Measurements from ENCODE around the gene PTAR1.
A peak's percentile ranks its signal among the peaks of the same experiment; 100 is the strongest.

The PTAR1 gene

DNA sequence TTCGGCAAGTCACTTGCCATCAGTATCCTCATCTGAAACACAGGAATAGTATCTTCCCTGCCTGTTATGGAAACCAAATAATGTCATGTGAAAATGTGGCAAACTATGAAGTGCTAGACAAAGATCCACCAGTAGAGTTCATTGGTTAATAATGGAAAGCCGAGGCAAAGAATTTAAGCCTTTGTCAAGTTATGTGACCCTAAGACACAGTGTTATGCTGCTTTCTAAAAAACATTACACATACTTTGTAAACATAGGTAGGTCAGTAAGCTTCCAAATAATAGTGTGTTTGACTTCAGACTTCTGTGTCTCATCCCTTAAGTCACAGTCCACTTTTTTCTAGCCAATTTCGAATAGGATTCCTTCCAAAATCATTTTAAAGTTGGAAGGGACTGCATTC, 6.0 kb downstream of the PTAR1 start:
- DNase-seq (ENCODE audit: low spot score): no peak

- DNase-seq (ENCODE audit: low spot score): no peak
Measured at GRCh38 chr9:69750085-69750484, 9.7 kb downstream of the PTAR1 start.

GRCh38 chr9:69748304-69748703, 11.5 kb downstream of the PTAR1 start:
- no peak for DNase-seq (ENCODE audit: low spot score)

GRCh38 chr9:69746859-69747560, 12.8 kb downstream of the PTAR1 start:
- DNase-seq (ENCODE audit: low spot score): no peak

DNA sequence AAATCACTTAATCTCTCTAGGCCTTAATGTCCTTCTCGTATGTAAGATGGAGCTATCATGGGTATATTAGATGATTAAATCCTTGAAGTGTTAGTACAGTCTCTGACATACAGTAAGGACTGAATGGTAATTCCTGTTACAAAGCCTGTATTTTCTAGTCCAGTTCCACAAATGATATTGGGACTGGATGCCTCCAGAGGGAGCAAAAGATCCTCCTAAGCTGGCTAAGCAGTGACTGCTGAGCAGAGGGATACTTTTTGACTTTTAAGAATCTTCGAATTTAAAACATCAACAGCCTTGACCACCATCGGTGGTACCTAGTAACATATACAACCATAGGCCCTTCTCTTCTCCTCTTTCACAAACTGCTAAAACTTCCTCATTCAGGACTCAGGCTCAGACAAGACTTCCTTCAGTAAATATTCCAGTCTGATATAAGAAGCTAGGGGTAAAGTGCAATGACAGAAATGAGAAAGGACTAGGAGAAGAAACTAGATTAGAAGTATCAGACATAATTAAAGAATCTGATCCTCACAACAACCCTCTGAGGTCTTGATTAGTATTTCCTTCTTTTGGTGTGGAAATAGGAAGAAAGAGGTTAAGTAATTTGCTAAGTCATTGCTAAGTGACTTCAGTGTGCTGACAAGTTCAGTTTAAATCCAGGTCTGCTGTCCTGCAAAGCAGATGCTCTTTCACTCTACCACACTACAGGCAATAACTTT, 13.9 kb downstream of the PTAR1 start:
- DNase-seq (ENCODE audit: low spot score): peak; percentile 14

DNA sequence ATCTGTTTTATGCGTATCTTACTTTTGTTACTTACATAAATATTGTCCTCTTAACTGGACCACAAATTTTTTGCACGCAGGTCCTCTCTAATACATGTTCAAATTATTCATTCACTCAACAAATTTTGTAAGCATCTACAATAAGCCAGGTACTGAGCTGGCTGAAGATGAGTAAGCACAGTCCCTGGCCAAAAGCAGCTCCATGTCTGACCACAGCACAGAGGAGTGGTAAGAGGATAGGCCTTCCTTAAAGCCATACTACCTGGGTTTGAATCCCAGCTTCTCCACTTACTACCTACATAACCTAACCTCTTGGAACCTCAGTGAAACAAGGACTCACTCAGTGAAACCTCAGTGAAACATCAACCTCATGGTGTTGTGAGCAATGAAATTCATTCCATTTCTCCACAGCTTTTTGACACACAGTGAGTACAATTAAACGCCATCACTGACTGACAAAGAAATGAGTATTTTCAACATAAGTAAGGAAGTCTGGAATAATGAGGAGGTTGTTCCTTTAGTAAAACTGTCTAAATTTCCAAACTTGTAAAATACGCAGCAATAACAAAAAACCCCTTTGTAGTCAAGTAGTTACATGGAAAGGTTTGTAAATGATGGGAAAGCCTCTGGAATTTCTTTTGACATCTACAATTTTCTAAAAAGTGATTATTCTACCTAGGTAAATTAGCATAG, 15.0 kb downstream of the PTAR1 start:
- DNase-seq (ENCODE audit: low spot score): no peak

- DNase-seq (ENCODE audit: low spot score): no peak
Measured at GRCh38 chr9:69743930-69744329, 15.9 kb downstream of the PTAR1 start.

DNA sequence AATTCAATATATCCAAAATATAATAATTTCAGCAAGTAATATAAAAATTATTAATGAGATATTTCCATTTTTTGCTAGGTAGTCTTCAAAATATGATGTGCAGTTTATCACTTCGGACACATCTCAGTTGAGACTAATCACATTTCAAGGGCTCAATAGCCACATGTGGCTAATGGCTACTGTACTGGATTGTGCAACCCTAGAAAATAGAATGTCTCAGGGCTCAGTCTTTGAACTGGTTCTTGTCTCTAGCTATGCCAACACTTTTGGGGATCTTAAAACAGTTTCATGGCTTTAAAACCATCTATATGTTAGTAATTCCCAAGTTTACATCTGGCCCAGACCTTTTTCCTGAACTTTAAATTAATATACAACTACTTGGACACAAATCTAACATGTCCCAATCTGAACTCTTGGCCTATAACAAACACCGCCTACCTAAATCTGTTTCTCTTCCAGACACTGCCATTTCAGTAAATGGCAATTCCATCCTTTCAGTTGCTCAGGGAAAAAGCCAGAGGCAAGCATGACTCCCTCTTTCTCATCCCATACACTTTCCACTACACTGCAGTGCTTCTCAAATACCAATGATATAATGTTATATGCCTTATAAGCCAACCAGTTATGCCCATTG, 18.8 kb downstream of the PTAR1 start:
- no peak for DNase-seq (ENCODE audit: low spot score)

GRCh38 chr9:69731348-69731747, 28.5 kb downstream of the PTAR1 start:
- no peak for DNase-seq (ENCODE audit: low spot score)

DNA sequence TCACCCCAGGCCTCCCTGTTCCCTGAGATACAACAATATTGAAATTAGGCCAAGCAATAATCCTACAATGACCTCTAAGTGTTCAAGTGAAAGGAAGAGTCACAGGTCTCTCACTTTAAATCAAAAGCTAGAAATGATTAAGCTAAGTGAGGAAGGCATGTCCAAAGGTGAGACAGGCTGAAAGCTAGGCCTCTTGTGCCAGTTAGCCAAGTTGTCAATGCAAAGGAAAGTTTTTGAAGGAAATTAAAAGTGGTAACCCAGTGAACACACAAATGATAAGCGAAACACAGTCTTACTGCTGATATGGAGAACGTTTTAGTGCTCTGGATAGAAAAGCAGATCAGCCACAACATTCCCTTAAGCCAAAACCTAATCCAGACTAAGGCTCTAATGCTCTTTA, 39.8 kb downstream of the PTAR1 start:
- no peak for DNase-seq (ENCODE audit: low spot score)

GRCh38 chr9:69719367-69719766, 40.4 kb downstream of the PTAR1 start:
- no peak for DNase-seq (ENCODE audit: low spot score)

DNA sequence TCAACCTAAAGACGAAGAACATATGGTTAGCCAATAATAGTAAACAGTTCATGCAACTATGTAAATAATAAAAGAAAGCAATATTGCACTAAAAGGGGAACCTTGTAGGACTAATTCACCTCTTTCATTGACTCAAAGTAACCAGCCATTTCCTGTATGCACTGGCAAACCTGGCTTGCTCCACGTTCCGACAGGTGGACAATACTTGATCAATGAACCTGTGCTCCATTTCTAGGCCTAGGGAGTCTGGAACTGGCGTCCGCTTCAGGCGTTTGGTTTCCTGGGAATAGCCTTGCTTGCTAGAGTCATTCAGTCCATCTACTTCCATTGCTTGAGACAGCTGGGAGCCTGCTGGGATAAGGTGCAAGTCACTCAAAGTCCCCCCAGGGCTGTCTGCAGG, 41.6 kb downstream of the PTAR1 start:
- no peak for DNase-seq (ENCODE audit: low spot score)

DNA sequence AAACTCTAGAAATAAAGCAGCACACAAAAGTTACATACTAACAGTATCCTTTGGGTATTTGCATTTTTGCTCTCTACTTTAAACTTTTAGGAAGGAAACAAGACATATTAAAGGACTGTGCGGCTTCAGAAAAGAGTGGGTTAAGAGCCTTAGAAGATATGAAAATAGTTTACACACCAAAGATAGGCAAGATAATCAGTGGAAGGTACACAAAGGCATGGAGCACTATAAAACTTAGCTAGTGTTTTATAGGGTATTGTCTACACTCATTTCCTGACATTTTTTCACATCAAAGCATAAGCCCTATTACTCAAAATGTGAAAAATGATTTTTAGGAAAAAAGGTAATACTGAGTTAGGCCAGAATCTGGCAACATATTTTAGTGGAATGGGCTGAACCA, 44.0 kb downstream of the PTAR1 start:
- no peak for DNase-seq (ENCODE audit: low spot score)

DNA sequence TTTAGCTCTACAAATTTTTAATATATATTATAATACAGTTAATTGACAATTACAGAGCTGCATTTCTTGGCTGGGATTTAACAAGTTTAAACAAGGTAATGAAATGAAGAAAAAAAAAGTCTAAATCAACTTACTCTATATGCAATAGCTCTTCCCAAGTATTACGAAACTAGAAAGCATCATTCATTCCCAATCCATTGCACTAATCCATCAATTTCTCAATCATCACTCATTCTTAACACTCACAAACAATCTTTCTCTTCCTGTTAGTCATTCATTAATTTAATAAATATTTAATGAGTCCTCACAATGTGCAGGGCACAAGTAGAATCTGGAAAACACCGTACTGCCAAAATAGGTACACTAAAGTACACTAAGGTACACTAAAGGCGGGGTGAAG, 44.7 kb downstream of the PTAR1 start:
- DNase-seq (ENCODE audit: low spot score): no peak

GRCh38 chr9:69697475-69697874, 62.3 kb downstream of the PTAR1 start:
- DNase-seq (ENCODE audit: low spot score): no peak

DNA sequence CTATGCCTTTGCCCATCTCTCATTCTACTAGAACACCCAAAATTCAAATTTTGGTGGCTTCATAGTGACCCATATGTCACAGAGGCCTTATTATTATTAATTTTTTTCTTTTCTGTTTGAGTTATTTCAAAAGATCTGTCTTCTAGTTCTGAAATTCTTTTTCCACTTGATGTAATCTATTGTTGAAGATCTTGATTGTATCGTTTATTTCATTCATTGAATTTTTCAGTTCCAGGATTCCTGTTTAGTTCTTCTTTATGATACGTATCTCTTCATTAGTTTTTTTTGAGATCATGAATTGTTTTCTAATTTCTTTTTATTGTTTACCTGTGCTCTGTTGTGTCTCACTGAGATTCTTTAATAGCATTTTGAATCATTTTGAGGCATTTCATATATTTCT, 63.0 kb downstream of the PTAR1 start:
- DNase-seq (ENCODE audit: low spot score): no peak

DNA sequence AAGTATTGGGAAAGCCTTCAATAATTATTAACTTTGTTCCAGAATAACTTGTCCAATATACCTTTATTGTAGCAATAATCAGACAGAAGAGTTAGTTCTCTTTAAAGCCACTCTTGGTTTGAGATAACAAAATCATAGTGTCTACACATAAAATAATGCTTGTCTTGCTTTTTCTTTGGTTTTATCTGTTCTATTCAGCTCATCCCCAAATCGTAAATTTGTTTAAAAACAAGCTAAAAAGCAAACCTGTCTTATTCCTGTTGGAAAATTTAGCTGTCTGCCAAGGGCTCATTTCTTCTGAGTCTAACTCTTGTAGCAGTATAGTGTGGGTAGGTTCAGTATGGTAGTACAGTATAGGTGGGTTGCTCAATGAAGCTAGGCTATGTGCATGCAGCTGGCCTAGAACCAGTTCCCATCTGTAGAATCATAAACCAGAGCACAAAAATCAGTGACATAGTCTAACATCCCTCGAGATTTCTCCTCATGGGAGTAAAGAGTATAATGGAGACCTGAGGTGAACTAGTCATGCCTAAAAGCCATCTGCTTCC, 69.7 kb downstream of the PTAR1 start:
- DNase-seq (ENCODE audit: low spot score): no peak

GRCh38 chr9:69683927-69684326, 75.9 kb downstream of the PTAR1 start:
- no peak for DNase-seq (ENCODE audit: low spot score)

DNA sequence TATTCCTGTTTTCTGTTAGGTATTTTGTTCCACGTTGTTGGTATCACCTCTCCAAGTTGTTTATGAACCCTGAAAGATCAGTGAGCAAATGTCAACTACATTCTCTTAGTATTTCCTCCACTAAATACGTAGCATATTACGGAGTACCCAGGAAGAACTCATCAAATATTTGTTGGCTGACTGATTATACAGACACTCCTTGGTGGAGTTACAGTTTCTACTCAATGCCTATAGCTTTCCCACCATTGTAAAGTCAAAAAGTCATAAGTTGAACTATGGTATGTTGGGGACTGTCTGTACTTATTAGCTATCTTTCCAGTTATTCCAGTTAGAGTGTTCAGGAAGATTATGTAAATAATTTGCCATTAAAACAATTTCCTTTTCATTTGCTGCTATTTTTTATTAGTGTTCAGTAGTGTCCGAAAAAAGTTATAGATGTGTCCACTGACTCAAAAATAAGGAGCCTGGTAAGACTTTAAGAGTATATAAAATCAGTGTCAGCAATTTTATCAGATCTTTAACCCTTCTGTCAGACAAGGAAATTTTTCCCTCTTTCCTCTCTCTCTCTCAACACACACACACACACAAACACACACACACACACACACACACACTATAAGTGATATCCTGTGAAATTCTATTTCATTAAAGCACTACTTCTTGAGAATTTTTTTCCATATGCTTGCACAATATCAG, 80.8 kb downstream of the PTAR1 start:
- no peak for DNase-seq (ENCODE audit: low spot score)

GRCh38 chr9:69677931-69678330, 81.9 kb downstream of the PTAR1 start:
- DNase-seq (ENCODE audit: low spot score): no peak

- no peak for DNase-seq (ENCODE audit: low spot score)
Measured at GRCh38 chr9:69675563-69675962, 84.2 kb downstream of the PTAR1 start.
